Kidney epithelial cell (primary cell): ENCODE data around the gene NDST3. TPM values are rescaled to one million over a fixed set of nuclear protein-coding genes. Genes with fewer than 3 reads are reported as not detected.
"Not testable (repeated sequence)": the region's sequence is repeated elsewhere in the genome, so short reads cannot be mapped to it uniquely, and the experiment has no call there.

ENCODE experiments used
- DNase-seq: peaks from one replicate; pipeline ENCODE4 v3.0.0-alpha.2; 2010; ENCODE audit warnings: low read depth
- H3K27me3 ChIP-seq: 2 replicates; pipeline ENCODE4 v1.6.0; 2011; ENCODE audit warnings: low read length; ENCODE audit not compliant: control insufficient read depth, insufficient read depth
- H3K36me3 ChIP-seq: 2 replicates; pipeline ENCODE4 v1.5.1; 2011; ENCODE audit warnings: low read length; ENCODE audit not compliant: control insufficient read depth, insufficient read depth
- H3K4me3 ChIP-seq: 2 replicates; pipeline ENCODE4 v1.5.1; 2011; ENCODE audit warnings: low read depth, mild to moderate bottlenecking, control low read depth, low read length
- CTCF ChIP-seq: IDR thresholded peaks from 2 replicates; pipeline ENCODE4 v1.5.1; 2011; ENCODE audit warnings: mild to moderate bottlenecking, moderate library complexity, low read length, control low read depth, inconsistent platforms; ENCODE audit not compliant: insufficient read depth, poor library complexity, severe bottlenecking
- total RNA-seq: library from RNA; depleted of rRNA; stranded (reverse); fragments of >200 nt; gene quantifications from 2 replicates; pipeline ENCODE4 v1.2.3, GENCODE V29; 2015

NDST3 gene
- total RNA-seq, 1 donor from 2014 or later, result 0.71 TPM

DNA sequence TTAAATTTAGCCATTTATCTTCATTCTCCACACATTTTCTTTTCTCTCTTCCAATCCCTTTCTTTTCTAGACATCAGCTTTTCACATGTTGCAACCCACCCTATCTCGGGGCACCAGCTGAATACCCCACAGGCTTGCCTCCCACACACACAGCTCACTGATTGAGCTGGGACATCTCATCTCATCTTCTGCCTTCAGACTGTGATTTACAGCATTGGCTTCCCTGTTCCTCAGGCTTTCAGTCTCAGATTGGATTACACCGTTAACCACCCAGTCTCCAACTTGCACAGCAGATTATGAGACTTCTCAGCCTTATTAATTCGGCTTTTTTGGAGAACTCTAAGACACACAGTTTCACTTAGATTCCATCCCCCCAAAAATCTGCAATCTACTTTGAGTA is 224.8 kb downstream of the NDST3 start:
- Histone ChIP-seq H3K4me3 (no peak overlapping the region), H3K36me3 (no peaks in the 10 kb centered on the region), H3K27me3 (no peaks in the 10 kb centered on the region)
- no peak for DNase-seq
- TF ChIP-seq CTCF, result no peak

- no peak for TF ChIP-seq CTCF
- H3K4me3 ChIP-seq, result no peak overlapping the region
- H3K36me3 ChIP-seq, result no peaks in the 10 kb centered on the region
- H3K27me3 ChIP-seq, result no peaks in the 10 kb centered on the region
- no peak for DNase-seq
These were observed 226.0 kb downstream of the NDST3 start for GRCh38 chr4:118260309-118260708.

- no peak overlapping the region for H3K4me3 ChIP-seq
- no peaks in the 10 kb centered on the region for H3K36me3 ChIP-seq
- no peak for DNase-seq
- H3K27me3 ChIP-seq, result no peaks in the 10 kb centered on the region
- TF ChIP-seq CTCF, result no peak
These were observed 229.8 kb downstream of the NDST3 start for GRCh38 chr4:118264096-118264495.

GRCh38 chr4:118265312-118266144 is 231.2 kb downstream of the NDST3 start:
- Histone ChIP-seq H3K4me3 (peak overlapping the region; percentile 48), H3K27me3 (no peaks in the 10 kb centered on the region), H3K36me3 (no peaks in the 10 kb centered on the region)
- no peak for DNase-seq
- no peak for TF ChIP-seq CTCF

DNA sequence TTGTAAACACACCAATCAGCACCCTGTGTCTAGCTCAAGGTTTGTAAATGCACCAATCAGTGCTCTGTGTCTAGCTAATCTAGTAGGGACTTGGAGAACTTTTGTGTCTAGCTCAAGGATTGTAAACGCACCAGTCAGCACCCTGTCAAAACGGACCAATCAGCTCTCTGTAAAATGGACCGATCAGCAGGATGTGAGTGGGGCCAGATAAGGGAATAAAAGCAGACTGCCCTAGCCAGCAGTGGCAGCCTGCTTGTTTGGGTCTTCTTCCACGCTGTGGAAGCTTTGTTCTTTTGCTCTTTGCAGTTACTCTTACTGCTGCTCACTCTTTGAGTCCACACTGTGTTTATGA is 231.8 kb downstream of the NDST3 start:
- not testable (repeated sequence) for H3K36me3 ChIP-seq, H3K27me3 ChIP-seq, H3K4me3 ChIP-seq, DNase-seq

DNA sequence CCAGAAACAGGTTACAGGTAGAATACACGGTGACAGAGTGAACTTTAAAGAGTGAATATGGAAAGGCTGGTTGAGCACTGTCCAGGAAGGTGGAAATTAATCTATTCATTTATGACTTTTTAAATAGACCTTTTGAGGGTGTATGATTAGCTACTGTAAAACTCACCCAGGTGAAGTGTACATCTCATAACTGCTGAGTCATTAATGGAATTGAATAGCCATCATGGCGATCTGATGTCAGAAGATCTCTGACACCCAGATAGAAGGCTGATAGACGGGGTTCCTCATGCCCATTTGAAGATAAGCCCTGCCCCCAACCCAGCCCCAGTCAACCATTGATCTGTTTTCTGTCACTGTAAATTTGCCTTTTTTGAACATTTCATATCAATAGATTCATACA is 234.5 kb downstream of the NDST3 start:
- no peak for TF ChIP-seq CTCF
- no peaks in the 10 kb centered on the region for H3K27me3 ChIP-seq
- DNase-seq, result no peak
- no peak overlapping the region for H3K4me3 ChIP-seq
- no peaks in the 10 kb centered on the region for H3K36me3 ChIP-seq
